ENCODE measurements around the gene CDR2.
A peak's percentile ranks its signal among the peaks of the same experiment; 100 is the strongest.

Gene CDR2

DNA sequence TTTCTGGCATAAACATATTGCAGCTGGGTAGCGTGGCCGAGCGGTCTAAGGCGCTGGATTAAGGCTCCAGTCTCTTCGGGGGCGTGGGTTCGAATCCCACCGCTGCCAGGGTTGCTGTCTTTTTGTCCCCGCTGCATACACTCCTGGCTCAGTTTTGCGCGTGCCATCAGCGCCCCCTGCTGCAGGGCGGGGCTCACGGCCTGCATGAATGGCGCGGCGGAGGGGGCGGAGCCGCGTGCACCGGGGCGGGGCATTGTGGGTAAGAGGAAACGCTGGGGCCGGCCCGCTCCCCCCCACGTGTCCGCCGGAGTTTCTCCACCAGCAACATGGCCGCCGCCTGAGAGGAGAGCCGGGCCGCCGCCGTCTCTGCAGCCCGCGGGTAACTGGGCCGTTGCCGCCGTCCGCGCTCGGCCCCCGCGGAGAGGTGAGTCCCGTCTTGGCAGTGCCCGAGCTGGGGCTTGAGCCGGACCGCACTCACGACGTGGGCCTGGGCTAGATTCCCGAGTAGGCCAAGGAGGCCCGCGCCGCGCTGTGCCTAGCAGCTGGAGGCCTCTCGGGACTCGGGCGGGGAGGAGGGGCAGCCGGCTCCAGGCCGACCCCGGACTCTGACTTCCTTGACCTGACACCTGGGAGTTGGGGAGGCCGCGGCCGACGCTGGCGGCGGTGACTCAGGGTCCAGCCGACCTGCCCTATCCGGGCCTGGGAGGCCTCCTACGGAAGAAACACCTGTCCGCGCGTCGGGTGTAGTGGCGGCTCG lies 77.1 kb downstream of the CDR2 start, which contains the start of gene POLR3E (continued):
- TF ChIP-seq, protein P1, sequence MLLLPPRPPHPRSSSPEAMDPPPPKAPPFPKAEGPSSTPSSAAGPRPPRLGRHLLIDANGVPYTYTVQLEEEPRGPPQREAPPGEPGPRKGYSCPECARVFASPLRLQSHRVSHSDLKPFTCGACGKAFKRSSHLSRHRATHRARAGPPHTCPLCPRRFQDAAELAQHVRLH (tag by site-specific recombination; IDR thresholded peaks at IDR 0.05), result peak; percentile 79
- TF ChIP-seq ZNF24 (tag by site-specific recombination; IDR thresholded peaks at IDR 0.05) (peak; percentile 86), ZNF169 (tag by site-specific recombination; IDR thresholded peaks at IDR 0.05) (no peak), ZNF768 (tag by site-specific recombination; IDR thresholded peaks at IDR 0.05) (peak; percentile 47; the same call in 1 of the 2 replicates), ZNF76 (tag by site-specific recombination; IDR thresholded peaks at IDR 0.05; ENCODE audit: borderline replicate concordance, low read depth) (peak; percentile 96), ZNF302 (tag by site-specific recombination; IDR thresholded peaks at IDR 0.05; ENCODE audit: low read depth) (no peak), BCL11A (tag by site-specific recombination; IDR thresholded peaks at IDR 0.05; ENCODE audit: low read depth) (no peak; the same call in 1 of the 2 replicates), ZNF624 (tag by site-specific recombination; IDR thresholded peaks at IDR 0.05) (no peak), PRDM1 (tag by site-specific recombination; IDR thresholded peaks at IDR 0.05) (no peak), ZNF473 (tag by site-specific recombination; IDR thresholded peaks at IDR 0.05) (no peak), ZIC2 (tag by site-specific recombination; IDR thresholded peaks at IDR 0.05) (peak; percentile 63), ZBTB20 (tag by site-specific recombination; IDR thresholded peaks at IDR 0.05) (peak; percentile 89; the same call in 1 of the 2 replicates), ZNF37A (tag by site-specific recombination; IDR thresholded peaks at IDR 0.05) (no peak), ZBTB48 (tag by site-specific recombination; IDR thresholded peaks at IDR 0.05) (0 out of 2 replicates have a peak, but pooled peaks have one; percentile 29), ZNF791 (tag by site-specific recombination; IDR thresholded peaks at IDR 0.05) (no peak), ZNF274 (IDR thresholded peaks at IDR 0.05; ENCODE audit: low read length) (no peak), ZNF274 (tag by site-specific recombination; IDR thresholded peaks at IDR 0.05; ENCODE audit: borderline replicate concordance) (no peak), ZNF19 (tag by site-specific recombination; IDR thresholded peaks at IDR 0.05; ENCODE audit: low read depth) (no peak), ZNF121 (tag by site-specific recombination; IDR thresholded peaks at IDR 0.05) (no peak), KLF10 (tag by site-specific recombination; IDR thresholded peaks at IDR 0.05) (peak; percentile 89), SP2 (tag by site-specific recombination; IDR thresholded peaks at IDR 0.05) (peak; percentile 71), ZNF623 (tag by site-specific recombination; IDR thresholded peaks at IDR 0.05) (no peak; the same call in 1 of the 2 replicates), ZBTB17 (tag by site-specific recombination; IDR thresholded peaks at IDR 0.05) (peak; percentile 31; the same call in 1 of the 2 replicates), ZNF660 (tag by site-specific recombination; IDR thresholded peaks at IDR 0.05) (peak; percentile 98), KLF1 (tag by site-specific recombination; IDR thresholded peaks at IDR 0.05) (peak; percentile 68), ZSCAN16 (tag by site-specific recombination; IDR thresholded peaks at IDR 0.05) (no peak; the same call in 1 of the 2 replicates)
- TF ChIP-seq, protein P2, sequence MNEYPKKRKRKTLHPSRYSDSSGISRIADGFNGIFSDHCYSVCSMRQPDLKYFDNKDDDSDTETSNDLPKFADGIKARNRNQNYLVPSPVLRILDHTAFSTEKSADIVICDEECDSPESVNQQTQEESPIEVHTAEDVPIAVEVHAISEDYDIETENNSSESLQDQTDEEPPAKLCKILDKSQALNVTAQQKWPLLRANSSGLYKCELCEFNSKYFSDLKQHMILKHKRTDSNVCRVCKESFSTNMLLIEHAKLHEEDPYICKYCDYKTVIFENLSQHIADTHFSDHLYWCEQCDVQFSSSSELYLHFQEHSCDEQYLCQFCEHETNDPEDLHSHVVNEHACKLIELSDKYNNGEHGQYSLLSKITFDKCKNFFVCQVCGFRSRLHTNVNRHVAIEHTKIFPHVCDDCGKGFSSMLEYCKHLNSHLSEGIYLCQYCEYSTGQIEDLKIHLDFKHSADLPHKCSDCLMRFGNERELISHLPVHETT (tag by site-specific recombination; IDR thresholded peaks at IDR 0.05), result peak; percentile 94
- TF ChIP-seq, protein P3, sequence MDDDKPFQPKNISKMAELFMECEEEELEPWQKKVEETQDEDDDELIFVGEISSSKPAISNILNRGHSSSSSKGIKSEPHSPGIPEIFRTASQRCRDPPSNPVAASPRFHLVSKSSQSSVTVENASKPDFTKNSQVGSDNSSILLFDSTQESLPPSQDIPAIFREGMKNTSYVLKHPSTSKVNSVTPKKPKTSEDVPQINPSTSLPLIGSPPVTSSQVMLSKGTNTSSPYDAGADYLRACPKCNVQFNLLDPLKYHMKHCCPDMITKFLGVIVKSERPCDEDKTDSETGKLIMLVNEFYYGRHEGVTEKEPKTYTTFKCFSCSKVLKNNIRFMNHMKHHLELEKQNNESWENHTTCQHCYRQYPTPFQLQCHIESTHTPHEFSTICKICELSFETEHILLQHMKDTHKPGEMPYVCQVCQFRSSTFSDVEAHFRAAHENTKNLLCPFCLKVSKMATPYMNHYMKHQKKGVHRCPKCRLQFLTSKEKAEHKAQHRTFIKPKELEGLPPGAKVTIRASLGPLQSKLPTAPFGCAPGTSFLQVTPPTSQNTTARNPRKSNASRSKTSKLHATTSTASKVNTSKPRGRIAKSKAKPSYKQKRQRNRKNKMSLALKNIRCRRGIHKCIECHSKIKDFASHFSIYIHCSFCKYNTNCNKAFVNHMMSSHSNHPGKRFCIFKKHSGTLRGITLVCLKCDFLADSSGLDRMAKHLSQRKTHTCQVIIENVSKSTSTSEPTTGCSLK (tag by site-specific recombination; IDR thresholded peaks at IDR 0.05), result no peak
- TF ChIP-seq, protein P4, sequence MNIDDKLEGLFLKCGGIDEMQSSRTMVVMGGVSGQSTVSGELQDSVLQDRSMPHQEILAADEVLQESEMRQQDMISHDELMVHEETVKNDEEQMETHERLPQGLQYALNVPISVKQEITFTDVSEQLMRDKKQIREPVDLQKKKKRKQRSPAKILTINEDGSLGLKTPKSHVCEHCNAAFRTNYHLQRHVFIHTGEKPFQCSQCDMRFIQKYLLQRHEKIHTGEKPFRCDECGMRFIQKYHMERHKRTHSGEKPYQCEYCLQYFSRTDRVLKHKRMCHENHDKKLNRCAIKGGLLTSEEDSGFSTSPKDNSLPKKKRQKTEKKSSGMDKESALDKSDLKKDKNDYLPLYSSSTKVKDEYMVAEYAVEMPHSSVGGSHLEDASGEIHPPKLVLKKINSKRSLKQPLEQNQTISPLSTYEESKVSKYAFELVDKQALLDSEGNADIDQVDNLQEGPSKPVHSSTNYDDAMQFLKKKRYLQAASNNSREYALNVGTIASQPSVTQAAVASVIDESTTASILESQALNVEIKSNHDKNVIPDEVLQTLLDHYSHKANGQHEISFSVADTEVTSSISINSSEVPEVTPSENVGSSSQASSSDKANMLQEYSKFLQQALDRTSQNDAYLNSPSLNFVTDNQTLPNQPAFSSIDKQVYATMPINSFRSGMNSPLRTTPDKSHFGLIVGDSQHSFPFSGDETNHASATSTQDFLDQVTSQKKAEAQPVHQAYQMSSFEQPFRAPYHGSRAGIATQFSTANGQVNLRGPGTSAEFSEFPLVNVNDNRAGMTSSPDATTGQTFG (tag by site-specific recombination; IDR thresholded peaks at IDR 0.05; ENCODE audit: borderline replicate concordance), result 0 out of 2 replicates have a peak, but pooled peaks have one; percentile 28
- TF ChIP-seq, protein P5, sequence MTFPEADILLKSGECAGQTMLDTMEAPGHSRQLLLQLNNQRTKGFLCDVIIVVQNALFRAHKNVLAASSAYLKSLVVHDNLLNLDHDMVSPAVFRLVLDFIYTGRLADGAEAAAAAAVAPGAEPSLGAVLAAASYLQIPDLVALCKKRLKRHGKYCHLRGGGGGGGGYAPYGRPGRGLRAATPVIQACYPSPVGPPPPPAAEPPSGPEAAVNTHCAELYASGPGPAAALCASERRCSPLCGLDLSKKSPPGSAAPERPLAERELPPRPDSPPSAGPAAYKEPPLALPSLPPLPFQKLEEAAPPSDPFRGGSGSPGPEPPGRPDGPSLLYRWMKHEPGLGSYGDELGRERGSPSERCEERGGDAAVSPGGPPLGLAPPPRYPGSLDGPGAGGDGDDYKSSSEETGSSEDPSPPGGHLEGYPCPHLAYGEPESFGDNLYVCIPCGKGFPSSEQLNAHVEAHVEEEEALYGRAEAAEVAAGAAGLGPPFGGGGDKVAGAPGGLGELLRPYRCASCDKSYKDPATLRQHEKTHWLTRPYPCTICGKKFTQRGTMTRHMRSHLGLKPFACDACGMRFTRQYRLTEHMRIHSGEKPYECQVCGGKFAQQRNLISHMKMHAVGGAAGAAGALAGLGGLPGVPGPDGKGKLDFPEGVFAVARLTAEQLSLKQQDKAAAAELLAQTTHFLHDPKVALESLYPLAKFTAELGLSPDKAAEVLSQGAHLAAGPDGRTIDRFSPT (tag by site-specific recombination; IDR thresholded peaks at IDR 0.05), result no peak; the same call in 1 of the 2 replicates
- TF ChIP-seq, protein P6, sequence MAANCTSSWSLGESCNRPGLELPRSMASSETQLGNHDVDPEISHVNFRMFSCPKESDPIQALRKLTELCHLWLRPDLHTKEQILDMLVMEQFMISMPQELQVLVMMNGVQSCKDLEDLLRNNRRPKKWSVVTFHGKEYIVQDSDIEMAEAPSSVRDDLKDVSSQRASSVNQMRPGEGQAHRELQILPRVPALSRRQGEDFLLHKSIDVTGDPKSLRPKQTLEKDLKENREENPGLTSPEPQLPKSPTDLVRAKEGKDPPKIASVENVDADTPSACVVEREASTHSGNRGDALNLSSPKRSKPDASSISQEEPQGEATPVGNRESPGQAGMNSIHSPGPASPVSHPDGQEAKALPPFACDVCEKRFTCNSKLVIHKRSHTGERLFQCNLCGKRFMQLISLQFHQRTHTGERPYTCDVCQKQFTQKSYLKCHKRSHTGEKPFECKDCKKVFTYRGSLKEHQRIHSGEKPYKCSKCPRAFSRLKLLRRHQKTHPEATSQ (tag by site-specific recombination; IDR thresholded peaks at IDR 0.05), result peak; percentile 74
